Endothelial cell of umbilical vein (primary cell): ENCODE data around the gene FAM9A. TPM values are rescaled to one million over a fixed set of nuclear protein-coding genes. Genes with fewer than 3 reads are reported as not detected.

Experiments used
- BruUV-seq: library from RNA; stranded (reverse); fragments of 400-500 nt; replicated peaks from 2 replicates; lab custom pipeline; 2021; lab: Mats Ljungman, UMichigan
- CTCF ChIA-PET: fragments of 300-600, 350-600 bp; sonication (Branson Sonifier 250); formaldehyde crosslinking; loops from one replicate; lab custom pipeline; 2021; ENCODE audit warnings: antibody characterized with exemption, inconsistent platforms; lab: Charles Lee
- POLR2A ChIA-PET: fragments of 300-600, 350-600 bp; sonication (Branson Sonifier 250); formaldehyde crosslinking; loops from one replicate; lab custom pipeline; 2021; ENCODE audit warnings: antibody characterized with exemption, inconsistent platforms; lab: Charles Lee
- DNase-seq: peaks from one replicate; pipeline ENCODE4 v3.0.0-alpha.2; 2011; ENCODE audit warnings: low read depth, low spot score
- FAIRE-seq: peaks from 2 replicates; lab custom pipeline; 2011; peaks lifted over from hg19 to GRCh38; lab: Jason Lieb, UNC
- H2AFZ ChIP-seq: 2 replicates; pipeline ENCODE4 v1.6.0; 2012; ENCODE audit warnings: low read depth, low read length, control low read depth, inconsistent platforms
- H3K27ac ChIP-seq: 2 replicates; pipeline ENCODE4 v1.5.1; 2011; ENCODE audit warnings: low read depth, mild to moderate bottlenecking, control low read depth, low read length, moderate library complexity; ENCODE audit not compliant: insufficient read depth
- H3K27me3 ChIP-seq, 2 experiments: 2 replicates each; pipeline versions ENCODE4 v1.6.0 to v1.6.1; 2011; ENCODE audit warnings: low read length in 2 of 2, mixed read lengths in 1 of 2; ENCODE audit not compliant: control insufficient read depth in 2 of 2, insufficient read depth in 2 of 2
- H3K36me3 ChIP-seq, 2 experiments: 2 replicates in 1 of 2; 3 replicates in 1 of 2; pipeline ENCODE4 v1.5.1; 2011; ENCODE audit warnings: low read length in 2 of 2, mild to moderate bottlenecking in 1 of 2, moderate library complexity in 1 of 2; ENCODE audit not compliant: control insufficient read depth in 2 of 2, insufficient read depth in 2 of 2; ENCODE audit errors: extremely low read depth in 1 of 2
- H3K4me1 ChIP-seq: 3 replicates; pipeline ENCODE4 v1.5.1; 2011; ENCODE audit warnings: mild to moderate bottlenecking, low read length; ENCODE audit not compliant: control insufficient read depth, insufficient read depth; ENCODE audit errors: extremely low read depth
- H3K4me2 ChIP-seq: 2 replicates; pipeline ENCODE4 v1.6.1; 2011; ENCODE audit warnings: low read length, control low read depth, mixed read lengths; ENCODE audit not compliant: insufficient read depth
- H3K4me3 ChIP-seq, 3 experiments: fragments of 200-600 bp in 1 of 3; sonication (generic), shearing (Covaris generic) in 1 of 3; replicated peaks in 1 of 3; 2 replicates each; pipeline ENCODE4 v1.5.1; 2011 to 2016; ENCODE audit warnings: control low read depth in 3 of 3, low read length in 3 of 3, mild to moderate bottlenecking in 2 of 3, inconsistent platforms in 1 of 3, low read depth in 1 of 3, moderate library complexity in 1 of 3; ENCODE audit not compliant: insufficient read depth in 1 of 3
- H3K79me2 ChIP-seq: 2 replicates; pipeline ENCODE4 v1.6.0; 2012; ENCODE audit warnings: low read length, inconsistent platforms; ENCODE audit not compliant: control insufficient read depth, insufficient read depth
- H3K9ac ChIP-seq: replicated peaks from 2 replicates; pipeline ENCODE3; 2011; ENCODE audit warnings: low read length, control low read depth; ENCODE audit not compliant: insufficient read depth; ENCODE audit errors: extremely low read depth
- H3K9me1 ChIP-seq: replicated peaks from 3 replicates; pipeline ENCODE4 v1.6.0; 2011; ENCODE audit warnings: mild to moderate bottlenecking, low read length; ENCODE audit not compliant: control insufficient read depth, insufficient read depth; ENCODE audit errors: extremely low read depth
- H3K9me3 ChIP-seq: replicated peaks from 2 replicates; pipeline ENCODE4 v1.5.1; 2012; ENCODE audit warnings: low read length, inconsistent platforms; ENCODE audit not compliant: control insufficient read depth, insufficient read depth
- H4K20me1 ChIP-seq: replicated peaks from 2 replicates; pipeline ENCODE3; 2011; ENCODE audit warnings: mild to moderate bottlenecking, low read length; ENCODE audit not compliant: control insufficient read depth, insufficient read depth; ENCODE audit errors: extremely low read depth
- CTCF ChIP-seq, 2 donors: IDR thresholded peaks; 1 replicate in 1 of 2; 2 replicates in 1 of 2; pipeline ENCODE4 v1.5.1; 2011; ENCODE audit warnings: low read length in 2 of 2, mild to moderate bottlenecking in 2 of 2, moderate library complexity in 2 of 2, control low read depth in 1 of 2, inconsistent platforms in 1 of 2, low read depth in 1 of 2; ENCODE audit not compliant: insufficient read depth in 1 of 2; ENCODE audit errors: extremely low read depth in 1 of 2
- EZH2 ChIP-seq: IDR thresholded peaks from 2 replicates; pipeline ENCODE4 v1.6.1; 2012; ENCODE audit warnings: borderline replicate concordance, low read depth, mild to moderate bottlenecking, moderate library complexity, low read length, inconsistent platforms; ENCODE audit not compliant: severe bottlenecking
- FOS ChIP-seq: IDR thresholded peaks from 2 replicates; pipeline ENCODE4 v1.6.1; 2011; ENCODE audit warnings: mild to moderate bottlenecking, low read length, moderate library complexity, borderline replicate concordance; ENCODE audit not compliant: insufficient read depth
- GATA2 ChIP-seq: IDR thresholded peaks from 2 replicates; pipeline ENCODE4 v1.7.0; 2011; ENCODE audit warnings: low read depth, mild to moderate bottlenecking, moderate library complexity, mixed read lengths, low read length; ENCODE audit not compliant: insufficient read length, insufficient read depth
- JUN ChIP-seq: IDR thresholded peaks from 2 replicates; pipeline ENCODE4 v1.6.1; 2011; ENCODE audit warnings: borderline replicate concordance, low read depth; ENCODE audit not compliant: insufficient read length, insufficient read depth
- MYC ChIP-seq: IDR thresholded peaks from one replicate; pipeline ENCODE4 v1.6.1; 2011; ENCODE audit warnings: mild to moderate bottlenecking, low read depth, low read length
- POLR2A ChIP-seq: IDR thresholded peaks from 2 replicates; pipeline ENCODE4 v1.6.1; 2012; ENCODE audit warnings: low read depth, mild to moderate bottlenecking, control low read depth, low read length
- POLR2AphosphoS5 ChIP-seq: IDR thresholded peaks from 2 replicates; pipeline ENCODE4 v1.6.1; 2012; ENCODE audit warnings: low read depth, mild to moderate bottlenecking, control low read depth, low read length, moderate library complexity; ENCODE audit not compliant: insufficient read depth
- dilution Hi-C: fragments of 300-500 bp; cut with MboI; formaldehyde crosslinking; loops from one replicate; pipeline ENCODE4 v1.15.0; 2019; ENCODE audit warnings: low sequenced_read_pairs; ENCODE audit not compliant: extremely low pct_ligation_motif_present
- intact Hi-C: fragments of 100-400 bp; cut with micrococcal nuclease; formaldehyde crosslinking; loops from one replicate; pipeline ENCODE4 v1.10.0; 2022
- polyA plus RNA-seq, 4 experiments: library from polyadenylated mRNA; depleted of rRNA in 3 of 4; stranded (reverse) in 3 of 4; unstranded in 1 of 4; fragments of >200 nt; gene quantifications; 2 replicates each; pipeline versions ENCODE4 v1.2.1 to v1.2.3, GENCODE V29; 2011 to 2012; ENCODE audit warnings: missing spikeins in 1 of 4
- total RNA-seq: library from RNA; stranded (reverse); gene quantifications from 2 replicates; pipeline ENCODE4 v1.2.3, GENCODE V29; 2021
- TF ChIP-seq, protein P1 (sequence below): IDR thresholded peaks from 2 replicates; pipeline ENCODE4 v1.6.1; 2011; ENCODE audit not compliant: insufficient read depth, insufficient read length

Gene FAM9A
- total and polyA plus RNA-seq, 2 donors (not counting 3 experiments of a cell fraction or from before 2014, with no cell fraction given), result not detected

GRCh38 chrX:8805974-8806373, 4.8 kb upstream of the FAM9A start:
- no peak overlapping the region for H3K4me2 ChIP-seq
- no peaks in the 10 kb centered on the region for H3K9me1 ChIP-seq
- H3K27me3 ChIP-seq, result no peaks in the 10 kb centered on the region
- H3K36me3 ChIP-seq, result no peaks in the 10 kb centered on the region
- H4K20me1 ChIP-seq, result no peaks in the 10 kb centered on the region
- no peaks in the 10 kb centered on the region for H3K4me1 ChIP-seq
- H3K79me2 ChIP-seq, result no peaks in the 10 kb centered on the region
- ChIA-PET POLR2A (no interaction called here), CTCF (no interaction called here)
- H3K4me3 ChIP-seq, result no peak overlapping the region
- intact Hi-C loops (no loop called here), dilution Hi-C loops (no loop called here)
- FAIRE-seq (no peak), DNase-seq (no peak)
- H3K9me3 ChIP-seq, result no peaks in the 10 kb centered on the region
- no peak overlapping the region for H2AFZ ChIP-seq
- H3K9ac ChIP-seq, result no peak overlapping the region
- BruUV-seq, result no TSS peak
- TF ChIP-seq POLR2AphosphoS5 (no peak), GATA2 (no peak), EZH2 (no peak), MYC (no peak), JUN (no peak), CTCF (IDR thresholded peaks at IDR 0.05; ENCODE audit: extremely low read depth in 1 of 2, insufficient read depth in 1 of 2, low read depth in 1 of 2, low read length in 2 of 2) (no peak), FOS (no peak), POLR2A (no peak)
- TF ChIP-seq, protein P1, sequence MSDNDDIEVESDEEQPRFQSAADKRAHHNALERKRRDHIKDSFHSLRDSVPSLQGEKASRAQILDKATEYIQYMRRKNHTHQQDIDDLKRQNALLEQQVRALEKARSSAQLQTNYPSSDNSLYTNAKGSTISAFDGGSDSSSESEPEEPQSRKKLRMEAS, result no peak
- H3K27ac ChIP-seq, result no peak overlapping the region
